ENCODE data around the gene ZNF331.
"Not testable (repeated sequence)": the region's sequence is repeated elsewhere in the genome, so short reads cannot be mapped to it uniquely, and the experiment has no call there.

The ZNF331 gene

DNA sequence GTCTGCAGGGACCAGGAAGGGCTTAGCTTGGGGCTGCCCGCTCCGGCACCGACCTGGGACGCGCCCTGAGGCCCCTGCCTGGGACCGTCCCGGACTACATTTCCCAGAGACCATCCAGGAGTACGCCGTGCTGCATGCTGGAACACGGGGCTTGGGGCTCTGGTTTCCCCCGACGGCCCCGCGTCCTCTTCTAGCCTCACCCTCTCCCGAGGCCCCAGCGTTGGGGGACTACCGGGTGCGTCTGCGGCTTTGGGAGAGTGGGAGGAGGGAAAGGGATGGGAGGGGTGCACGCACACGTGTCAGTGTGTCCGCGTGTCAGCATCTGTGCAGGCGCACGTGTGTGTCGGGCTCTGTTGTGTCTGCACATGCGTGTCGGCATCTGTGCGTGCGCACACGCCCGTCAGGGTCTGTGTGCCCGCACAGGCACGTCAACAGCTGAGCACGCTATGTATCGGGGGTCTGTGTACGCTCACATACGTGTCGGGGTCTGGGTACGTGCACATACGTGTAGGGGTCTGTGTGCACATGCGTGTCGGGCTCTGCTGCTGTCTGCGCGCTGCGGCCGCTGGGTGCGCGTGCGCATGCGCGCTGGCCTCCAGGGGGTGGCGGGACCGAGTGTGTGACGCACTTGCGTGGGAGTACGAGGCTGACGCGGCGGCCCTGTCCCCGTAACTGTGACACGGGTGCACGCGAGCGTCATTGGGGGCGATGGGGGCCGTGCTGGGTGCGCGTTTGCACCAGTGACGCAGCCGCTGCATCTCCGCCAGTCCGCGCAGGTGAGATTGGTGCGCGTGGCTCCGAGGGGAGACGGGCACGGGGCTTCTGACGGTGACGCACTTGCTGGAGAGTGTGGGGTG, at the start of gene ZNF331:
TSS of gene ZNF331 (plus strand) at position 625 of the 857 bp plus-strand sequence. CDS start 31,232 bp downstream, outside the sequence.
- Mint-ChIP-seq H3K4me3 (peak within 1 kb of the TSS; percentile 93), H3K27me3 (no peaks in the 10 kb centered on the region), H3K36me3 (ENCODE audit: low read depth) (peaks cover 81% of the 10 kb centered on the region), H3K4me1 (ENCODE audit: low read depth) (peaks cover 49% of the 10 kb centered on the region), H3K9me3 (peaks cover 3% of the 10 kb centered on the region), H3K27ac (peak within 1 kb of the TSS; percentile 96)

DNA sequence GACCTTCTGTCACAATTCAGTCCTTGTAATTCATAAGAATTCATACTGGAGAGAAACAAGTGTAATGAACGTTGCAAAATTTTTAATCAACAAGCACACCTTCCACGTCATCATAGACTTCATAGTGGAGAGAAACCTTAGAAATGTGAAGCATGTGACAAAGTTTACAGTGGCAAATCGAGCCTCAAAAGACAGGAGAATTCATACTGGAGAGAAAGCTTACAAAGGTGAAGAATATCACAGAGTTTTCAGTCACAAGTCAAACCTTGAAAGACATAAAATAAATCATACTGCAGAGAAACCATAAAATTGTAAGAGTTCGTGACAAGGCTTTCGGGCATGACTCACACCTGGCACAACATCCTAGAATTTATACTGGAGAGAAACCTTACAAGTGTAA, 45.8 kb upstream of the ZNF331 start:
- Mint-ChIP-seq H3K36me3 (ENCODE audit: low read depth) (peaks cover 85% of the 10 kb centered on the region), H3K27me3 (no peaks in the 10 kb centered on the region), H3K4me3 (no peak overlapping the region), H3K27ac (no peak overlapping the region), H3K4me1 (ENCODE audit: low read depth) (no peaks in the 10 kb centered on the region), H3K9me3 (peaks cover 53% of the 10 kb centered on the region)

- peaks cover 45% of the 10 kb centered on the region for H3K9me3 Mint-ChIP-seq
- H3K4me3 Mint-ChIP-seq, result not testable (repeated sequence)
These were observed 40.5 kb upstream of the ZNF331 start for GRCh38 chr19:53497311-53498023.

GRCh38 chr19:53498024-53498395, 39.9 kb upstream of the ZNF331 start:
- peaks cover 40% of the 10 kb centered on the region for H3K9me3 Mint-ChIP-seq
- H3K27me3 Mint-ChIP-seq, result peaks cover 12% of the 10 kb centered on the region
- H3K4me3 Mint-ChIP-seq; H3K4me1 Mint-ChIP-seq (ENCODE audit: low read depth); H3K27ac Mint-ChIP-seq: not testable (repeated sequence)
- H3K36me3 Mint-ChIP-seq (ENCODE audit: low read depth), result peaks cover 33% of the 10 kb centered on the region

More at GRCh38 chr19:53497311-53498023, 40.5 kb upstream of the ZNF331 start:
- H3K27me3 Mint-ChIP-seq; H3K27ac Mint-ChIP-seq; H3K4me1 Mint-ChIP-seq (ENCODE audit: low read depth): not testable (repeated sequence)
- peaks cover 38% of the 10 kb centered on the region for H3K36me3 Mint-ChIP-seq (ENCODE audit: low read depth)

GRCh38 chr19:53503151-53503550, 34.8 kb upstream of the ZNF331 start:
- Mint-ChIP-seq H3K9me3 (peaks cover 21% of the 10 kb centered on the region), H3K27me3 (peaks cover 26% of the 10 kb centered on the region)
- H3K4me3 Mint-ChIP-seq; H3K4me1 Mint-ChIP-seq (ENCODE audit: low read depth); H3K36me3 Mint-ChIP-seq (ENCODE audit: low read depth); H3K27ac Mint-ChIP-seq: not testable (repeated sequence)

DNA sequence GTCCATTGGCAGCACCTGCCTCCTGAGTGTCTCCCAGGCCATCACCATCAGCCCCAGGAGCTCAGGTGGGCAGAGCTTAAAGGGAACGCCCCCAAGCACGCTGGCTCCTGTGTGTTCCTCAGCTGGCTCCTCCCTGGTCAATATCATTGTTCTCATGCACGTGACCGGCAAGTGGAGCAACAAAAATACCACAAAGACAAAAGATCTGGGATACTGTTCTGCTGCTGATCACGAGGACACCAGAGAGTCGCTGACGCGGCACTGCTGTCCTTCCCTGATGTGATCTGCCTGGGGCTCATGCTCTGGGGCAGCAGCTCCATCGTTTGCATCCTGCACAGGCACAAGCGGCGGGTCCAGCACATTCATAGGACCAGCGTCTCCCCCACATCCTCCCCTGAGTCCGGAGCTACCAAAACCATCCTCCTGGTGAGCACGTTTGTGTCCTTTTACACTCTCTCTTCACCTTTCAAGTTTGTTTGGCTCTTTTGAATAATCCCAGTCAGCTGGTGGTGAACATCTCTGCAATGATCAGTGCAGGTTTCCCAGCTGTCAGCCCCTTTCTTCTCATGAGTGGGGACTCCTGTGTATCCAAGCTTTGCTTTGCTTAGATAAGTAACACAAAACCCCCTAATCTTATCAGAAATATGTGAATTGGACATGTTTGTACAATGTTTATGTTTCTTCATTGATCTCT, 34.1 kb upstream of the ZNF331 start:
- H3K27me3 Mint-ChIP-seq, result peaks cover 31% of the 10 kb centered on the region
- not testable (repeated sequence) for H3K36me3 Mint-ChIP-seq (ENCODE audit: low read depth)
- peaks cover 17% of the 10 kb centered on the region for H3K9me3 Mint-ChIP-seq

GRCh38 chr19:53504365-53504703, 33.6 kb upstream of the ZNF331 start:
- not testable (repeated sequence) for H3K4me1 Mint-ChIP-seq (ENCODE audit: low read depth); H3K4me3 Mint-ChIP-seq

More for the DNA sequence above, 34.1 kb upstream of the ZNF331 start:
- not testable (repeated sequence) for H3K4me3 Mint-ChIP-seq; H3K27ac Mint-ChIP-seq; H3K4me1 Mint-ChIP-seq (ENCODE audit: low read depth)

GRCh38 chr19:53504885-53505284, 33.1 kb upstream of the ZNF331 start:
- H3K4me3 Mint-ChIP-seq, result no peak overlapping the region
- H3K27me3 Mint-ChIP-seq, result peaks cover 31% of the 10 kb centered on the region
- H3K36me3 Mint-ChIP-seq (ENCODE audit: low read depth), result no peaks in the 10 kb centered on the region
- H3K9me3 Mint-ChIP-seq, result peaks cover 12% of the 10 kb centered on the region
- H3K4me1 Mint-ChIP-seq (ENCODE audit: low read depth), result no peaks in the 10 kb centered on the region
- no peak overlapping the region for H3K27ac Mint-ChIP-seq

More at GRCh38 chr19:53504365-53504703, 33.6 kb upstream of the ZNF331 start:
- H3K27ac Mint-ChIP-seq; H3K36me3 Mint-ChIP-seq (ENCODE audit: low read depth): not testable (repeated sequence)
- Mint-ChIP-seq H3K9me3 (peaks cover 13% of the 10 kb centered on the region), H3K27me3 (peaks cover 31% of the 10 kb centered on the region)

DNA sequence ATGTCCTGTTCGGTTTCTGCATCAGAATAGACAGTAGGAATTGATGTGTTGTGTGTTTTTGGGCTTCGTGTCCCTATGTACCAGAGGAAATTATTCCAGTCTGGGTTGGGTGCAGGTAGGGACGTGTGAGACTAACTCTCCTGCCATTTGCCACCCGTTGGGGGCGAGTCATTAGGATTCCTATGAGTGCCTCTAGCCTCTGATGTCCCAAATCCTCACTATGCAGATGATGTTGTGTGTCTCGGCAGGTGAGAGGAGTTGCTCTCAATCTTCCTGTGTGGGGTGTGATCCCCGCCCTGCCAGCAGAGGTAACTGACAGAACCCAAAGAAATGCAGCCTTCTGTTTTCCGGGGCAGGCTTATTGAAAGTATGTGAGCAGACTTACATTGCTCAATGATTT, 31.2 kb upstream of the ZNF331 start:
- peaks cover 8% of the 10 kb centered on the region for H3K9me3 Mint-ChIP-seq
- peaks cover 26% of the 10 kb centered on the region for H3K27me3 Mint-ChIP-seq
- H3K36me3 Mint-ChIP-seq (ENCODE audit: low read depth), result no peaks in the 10 kb centered on the region
- H3K4me1 Mint-ChIP-seq (ENCODE audit: low read depth), result no peaks in the 10 kb centered on the region
- H3K27ac Mint-ChIP-seq, result no peak overlapping the region
- no peak overlapping the region for H3K4me3 Mint-ChIP-seq

DNA sequence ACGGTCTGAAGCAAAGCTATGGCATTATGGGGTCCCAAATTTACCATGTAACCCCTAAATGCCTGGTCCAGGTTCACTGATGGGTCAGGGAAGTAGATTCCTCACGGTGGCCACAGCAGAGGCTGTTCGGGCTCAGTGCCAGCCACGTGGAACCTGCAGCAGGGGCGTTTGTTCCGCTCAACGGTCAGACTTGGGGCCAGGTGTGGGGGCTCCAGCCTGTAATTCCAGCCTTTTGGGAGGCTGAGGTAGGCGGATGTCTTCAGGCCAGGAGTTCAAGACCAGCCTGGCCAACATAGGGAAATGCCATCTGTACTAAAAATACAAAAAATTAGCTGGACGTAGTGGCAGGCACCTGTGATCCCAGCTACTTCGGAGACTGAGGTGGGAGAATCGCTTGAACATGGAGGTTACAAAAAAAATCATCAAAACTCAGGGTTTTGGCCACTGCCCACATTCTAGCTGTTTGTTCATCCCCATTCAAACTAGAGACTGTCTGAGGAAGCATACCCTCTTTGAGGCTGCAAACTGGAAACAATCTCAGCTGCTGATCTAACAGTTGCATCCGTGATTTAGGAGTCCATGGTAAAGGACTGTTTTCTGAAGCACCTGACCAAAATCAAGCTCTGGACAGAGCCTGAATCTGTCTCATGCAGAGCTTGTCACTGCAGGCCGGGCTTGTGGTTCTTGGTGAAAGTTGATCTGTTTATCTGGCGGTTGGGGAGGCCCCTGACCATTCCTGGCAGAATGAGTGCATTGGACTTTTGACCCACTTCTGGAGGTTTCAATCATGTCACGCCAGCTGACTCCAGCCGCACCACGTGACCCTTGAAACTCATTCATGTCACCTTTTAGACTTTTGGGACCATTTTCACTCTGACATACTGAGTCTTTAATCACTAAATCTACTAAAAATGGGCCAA, 30.2 kb upstream of the ZNF331 start:
- Mint-ChIP-seq H3K4me1 (ENCODE audit: low read depth) (no peaks in the 10 kb centered on the region), H3K4me3 (no peak overlapping the region), H3K27me3 (peaks cover 20% of the 10 kb centered on the region), H3K9me3 (peaks cover 4% of the 10 kb centered on the region), H3K36me3 (ENCODE audit: low read depth) (no peaks in the 10 kb centered on the region), H3K27ac (no peak overlapping the region)

DNA sequence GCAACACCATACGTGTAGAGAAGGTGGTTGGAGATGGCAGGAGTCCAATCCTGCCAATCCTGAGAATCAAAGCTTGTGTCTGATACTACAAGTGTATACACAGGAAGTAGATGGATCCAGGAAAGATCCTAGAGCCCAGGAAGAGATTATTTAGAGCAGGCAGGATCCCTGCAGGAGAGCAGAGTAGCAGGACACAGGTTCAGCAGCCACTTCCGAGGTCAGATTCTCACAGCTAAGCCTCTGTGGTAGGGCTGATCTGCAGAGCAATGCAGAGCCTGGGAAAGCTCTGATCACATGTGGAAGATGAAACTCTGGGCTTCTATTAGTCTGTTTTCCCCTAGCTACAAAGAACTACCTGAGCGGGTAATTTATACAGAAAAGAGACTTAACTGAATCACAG, 28.5 kb upstream of the ZNF331 start:
- Mint-ChIP-seq H3K9me3 (peaks cover 4% of the 10 kb centered on the region), H3K4me3 (no peak overlapping the region), H3K27ac (no peak overlapping the region), H3K4me1 (ENCODE audit: low read depth) (no peaks in the 10 kb centered on the region), H3K36me3 (ENCODE audit: low read depth) (no peaks in the 10 kb centered on the region), H3K27me3 (peaks cover 15% of the 10 kb centered on the region)

- Mint-ChIP-seq H3K36me3 (ENCODE audit: low read depth) (no peaks in the 10 kb centered on the region), H3K4me1 (ENCODE audit: low read depth) (no peaks in the 10 kb centered on the region), H3K27ac (no peak overlapping the region), H3K9me3 (peaks cover 4% of the 10 kb centered on the region), H3K4me3 (no peak overlapping the region), H3K27me3 (peaks cover 11% of the 10 kb centered on the region)
These were observed 28.1 kb upstream of the ZNF331 start for GRCh38 chr19:53509845-53510244.

GRCh38 chr19:53511357-53511756, 26.6 kb upstream of the ZNF331 start:
- no peak overlapping the region for H3K27ac Mint-ChIP-seq
- H3K4me3 Mint-ChIP-seq, result no peak overlapping the region
- H3K9me3 Mint-ChIP-seq, result peaks cover 3% of the 10 kb centered on the region
- H3K36me3 Mint-ChIP-seq (ENCODE audit: low read depth), result no peaks in the 10 kb centered on the region
- H3K27me3 Mint-ChIP-seq, result peaks cover 9% of the 10 kb centered on the region
- no peaks in the 10 kb centered on the region for H3K4me1 Mint-ChIP-seq (ENCODE audit: low read depth)

- H3K27me3 Mint-ChIP-seq, result peaks cover 5% of the 10 kb centered on the region
- H3K4me1 Mint-ChIP-seq (ENCODE audit: low read depth), result no peaks in the 10 kb centered on the region
- H3K27ac Mint-ChIP-seq, result no peak overlapping the region
These were observed 26.0 kb upstream of the ZNF331 start for GRCh38 chr19:53511933-53512374.

More at GRCh38 chr19:53511933-53512374, 26.0 kb upstream of the ZNF331 start:
- Mint-ChIP-seq H3K4me3 (no peak overlapping the region), H3K36me3 (ENCODE audit: low read depth) (no peaks in the 10 kb centered on the region), H3K9me3 (no peaks in the 10 kb centered on the region)
